RWPE1 (cell line): ENCODE measurements around the gene JDP2.

ENCODE experiments used
- CTCF ChIA-PET: fragments of 350-600 bp; sonication (Branson Sonifier 250); formaldehyde crosslinking; extraction: SDS; loops from one replicate; lab custom pipeline; 2021; lab: Yijun Ruan, JAX
- POLR2A ChIA-PET: fragments of 400-600 bp; formaldehyde crosslinking; extraction: SDS; loops from one replicate; lab custom pipeline; 2020; ENCODE audit warnings: antibody characterized with exemption; ENCODE audit not compliant: low non-redundant PET; lab: Yijun Ruan, JAX
- DNase-seq: peaks from one replicate; pipeline ENCODE4 v3.0.0; 2012; ENCODE audit warnings: low spot score
- H3K27ac ChIP-seq: fragments of 450-650 bp; 2 replicates; pipeline ENCODE4 v1.5.1; 2017
- TF ChIP-seq, protein P1 (sequence below): fragments of 450-650 bp; conservative IDR thresholded peaks from 2 replicates; pipeline ENCODE4 v1.5.1; 2017; ENCODE audit warnings: low read depth, mild to moderate bottlenecking

Gene JDP2

DNA sequence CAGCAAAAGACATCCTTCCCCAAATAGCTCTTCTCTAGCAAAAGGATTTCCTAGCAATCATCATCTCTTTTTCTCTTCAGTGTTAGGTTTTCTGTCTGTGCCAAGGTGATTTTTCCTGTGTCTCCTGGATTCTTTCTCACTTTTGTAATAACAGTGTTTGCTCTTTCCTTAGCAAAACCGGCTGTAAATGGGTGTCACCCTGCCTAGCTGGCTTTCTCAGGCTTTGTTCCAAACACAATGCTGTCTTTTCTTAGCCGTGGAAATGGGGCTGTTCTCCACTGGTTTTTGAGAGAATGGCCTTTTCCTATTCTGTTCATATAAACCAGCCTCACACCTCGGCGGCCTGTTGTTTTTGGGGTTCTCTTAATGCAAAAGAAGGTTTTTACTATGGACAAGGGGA is 21.9 kb downstream of the JDP2 start:
- CTCF ChIA-PET, result interaction anchor here (0.5 to 0.8 kb wide), 2 partner anchors 39 to 40 kb away, joined by 3 read pairs; no protein-coding TSS in a partner anchor
- peak overlapping the region; percentile 94 for H3K27ac ChIP-seq
- no peak for DNase-seq
- POLR2A ChIA-PET, result interaction anchor here (0.6 kb wide), 1 partner anchor 26 kb away, joined by 5 read pairs; no protein-coding TSS in a partner anchor
- TF ChIP-seq, protein P1, sequence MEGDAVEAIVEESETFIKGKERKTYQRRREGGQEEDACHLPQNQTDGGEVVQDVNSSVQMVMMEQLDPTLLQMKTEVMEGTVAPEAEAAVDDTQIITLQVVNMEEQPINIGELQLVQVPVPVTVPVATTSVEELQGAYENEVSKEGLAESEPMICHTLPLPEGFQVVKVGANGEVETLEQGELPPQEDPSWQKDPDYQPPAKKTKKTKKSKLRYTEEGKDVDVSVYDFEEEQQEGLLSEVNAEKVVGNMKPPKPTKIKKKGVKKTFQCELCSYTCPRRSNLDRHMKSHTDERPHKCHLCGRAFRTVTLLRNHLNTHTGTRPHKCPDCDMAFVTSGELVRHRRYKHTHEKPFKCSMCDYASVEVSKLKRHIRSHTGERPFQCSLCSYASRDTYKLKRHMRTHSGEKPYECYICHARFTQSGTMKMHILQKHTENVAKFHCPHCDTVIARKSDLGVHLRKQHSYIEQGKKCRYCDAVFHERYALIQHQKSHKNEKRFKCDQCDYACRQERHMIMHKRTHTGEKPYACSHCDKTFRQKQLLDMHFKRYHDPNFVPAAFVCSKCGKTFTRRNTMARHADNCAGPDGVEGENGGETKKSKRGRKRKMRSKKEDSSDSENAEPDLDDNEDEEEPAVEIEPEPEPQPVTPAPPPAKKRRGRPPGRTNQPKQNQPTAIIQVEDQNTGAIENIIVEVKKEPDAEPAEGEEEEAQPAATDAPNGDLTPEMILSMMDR, result no peak

DNA sequence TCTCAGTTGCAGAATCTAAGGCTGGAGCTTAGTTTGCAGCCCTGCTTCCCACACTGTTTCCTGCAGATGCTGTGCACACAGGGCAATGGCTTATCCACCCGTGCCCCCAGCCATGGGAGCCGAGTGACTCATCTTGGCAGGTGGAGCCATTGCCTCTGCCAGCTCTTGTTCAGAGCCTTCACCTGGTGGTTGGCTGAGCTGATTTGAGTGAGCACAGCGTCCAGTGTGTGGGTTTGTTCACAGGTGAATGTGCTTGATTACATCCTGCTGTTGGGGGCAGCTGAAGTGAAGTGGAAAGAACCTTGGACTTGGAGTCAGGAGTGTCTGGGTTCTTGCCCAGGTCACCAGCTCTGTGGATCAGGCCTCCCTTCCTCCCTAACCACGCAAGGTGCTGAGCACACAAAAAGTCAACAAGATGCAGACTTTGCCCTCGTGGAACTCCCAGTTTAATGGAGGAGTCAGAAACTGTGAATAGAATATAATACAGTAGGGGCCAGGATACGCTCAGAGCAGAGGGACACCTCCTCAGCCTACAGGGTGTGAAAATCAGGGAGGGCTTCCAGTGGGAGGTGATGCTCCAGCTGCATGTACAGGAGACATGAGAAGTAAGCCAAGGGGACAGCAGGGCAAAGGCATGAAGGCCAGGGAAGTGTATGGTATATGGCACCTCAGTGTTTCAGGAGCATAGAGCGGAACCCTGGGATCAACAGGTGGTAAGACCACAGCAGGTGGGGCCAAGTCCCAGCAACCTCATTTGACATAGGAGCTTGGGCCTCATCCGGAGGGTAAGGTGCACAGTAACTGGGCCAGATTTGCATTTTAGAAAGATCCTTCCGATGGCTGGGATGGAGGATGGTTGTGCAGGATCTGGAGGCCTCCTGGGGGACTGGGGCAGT is 22.8 kb downstream of the JDP2 start:
- TF ChIP-seq, protein P1, result no peak
- POLR2A ChIA-PET, result interaction anchor here (0.6 kb wide), 1 partner anchor 27 kb away, joined by 5 read pairs; no protein-coding TSS in a partner anchor
- H3K27ac ChIP-seq, result peak overlapping the region; percentile 94
- DNase-seq, result peak; percentile 84
- CTCF ChIA-PET, result interaction anchor here (0.5 kb wide), 1 partner anchor 41 kb away, joined by 3 read pairs; no protein-coding TSS in a partner anchor

DNA sequence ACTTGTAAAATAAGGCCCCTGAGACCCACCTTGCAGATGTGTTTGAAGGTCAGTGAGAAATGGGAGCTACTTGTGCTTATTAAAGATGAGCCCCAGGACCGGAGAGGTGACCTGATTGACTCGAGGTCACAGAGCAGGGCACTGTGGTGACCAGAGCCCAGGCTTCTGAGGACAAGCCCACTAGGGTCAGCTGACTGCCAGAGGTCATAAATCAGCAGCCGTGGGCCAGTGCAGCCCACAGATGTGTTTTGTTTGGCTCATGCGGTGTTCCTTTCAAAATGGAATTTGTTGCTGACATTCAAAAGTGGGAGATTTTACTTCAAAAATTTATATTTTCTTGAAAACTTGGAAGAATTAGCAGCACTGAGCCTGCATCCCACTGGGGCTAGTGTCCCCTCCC is 24.5 kb downstream of the JDP2 start:
- ChIA-PET CTCF (interaction anchor here (3.6 kb wide), 1 partner anchor 37 kb away, joined by 14 read pairs; no protein-coding TSS in a partner anchor), POLR2A (no interaction called here)
- H3K27ac ChIP-seq, result peak overlapping the region; percentile 94
- DNase-seq, result no peak
- TF ChIP-seq, protein P1, result no peak

DNA sequence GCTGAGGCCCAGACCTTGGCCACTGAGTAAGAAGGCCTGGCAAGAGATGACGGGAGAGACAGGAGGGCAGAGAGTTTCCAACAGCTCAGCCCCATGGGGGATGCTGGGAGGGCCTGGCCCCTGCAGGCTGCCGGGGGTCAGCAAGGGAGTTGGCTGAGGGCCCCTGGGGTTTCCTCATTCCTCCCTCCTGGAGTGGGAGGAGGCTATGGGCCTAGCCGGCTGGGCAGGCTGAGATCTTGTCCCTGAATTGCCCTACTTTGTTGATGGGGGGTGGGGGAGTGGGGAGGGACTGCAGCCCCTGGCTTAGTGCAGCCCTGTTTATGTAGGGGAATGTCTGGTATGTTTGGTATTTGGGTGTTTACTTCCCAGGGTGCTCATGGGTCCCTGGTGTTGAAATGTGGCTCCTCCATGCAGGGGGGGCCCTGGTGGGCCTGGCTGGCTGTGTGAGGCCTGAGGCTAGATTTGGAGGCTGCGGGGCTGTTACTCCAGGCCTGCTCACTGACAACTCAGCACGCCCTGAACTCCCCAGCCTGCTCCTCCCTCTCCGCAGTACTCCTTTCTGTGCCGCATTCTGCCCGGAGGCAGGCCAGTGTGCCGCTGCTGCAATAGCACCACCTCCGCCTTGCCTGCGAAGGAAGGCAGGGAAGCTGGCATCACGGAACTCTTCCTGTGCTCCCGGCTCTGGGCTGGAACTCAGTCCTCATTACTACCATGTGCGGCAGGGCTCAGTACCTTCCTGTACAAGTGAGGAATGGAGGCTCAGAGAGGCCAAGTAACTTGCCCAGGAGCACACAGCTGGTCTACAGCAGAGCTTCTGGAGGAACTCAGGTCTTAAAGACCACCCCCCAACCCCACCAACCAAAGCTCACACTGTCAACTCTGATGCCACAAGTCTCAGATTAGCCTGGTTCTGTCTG is 25.3 kb downstream of the JDP2 start:
- peak overlapping the region; percentile 94 for H3K27ac ChIP-seq
- DNase-seq, result peak; percentile 90
- CTCF ChIA-PET, result interaction anchor here (0.5 to 3.6 kb wide), 7 partner anchors 10 to 323 kb away, joined by 3 to 14 read pairs (median 3); no protein-coding TSS in a partner anchor
- TF ChIP-seq, protein P1, result no peak
- POLR2A ChIA-PET, result interaction anchor here (0.8 kb wide), 1 partner anchor 25 kb away, joined by 4 read pairs; the partner anchor contains the start of gene JDP2

DNA sequence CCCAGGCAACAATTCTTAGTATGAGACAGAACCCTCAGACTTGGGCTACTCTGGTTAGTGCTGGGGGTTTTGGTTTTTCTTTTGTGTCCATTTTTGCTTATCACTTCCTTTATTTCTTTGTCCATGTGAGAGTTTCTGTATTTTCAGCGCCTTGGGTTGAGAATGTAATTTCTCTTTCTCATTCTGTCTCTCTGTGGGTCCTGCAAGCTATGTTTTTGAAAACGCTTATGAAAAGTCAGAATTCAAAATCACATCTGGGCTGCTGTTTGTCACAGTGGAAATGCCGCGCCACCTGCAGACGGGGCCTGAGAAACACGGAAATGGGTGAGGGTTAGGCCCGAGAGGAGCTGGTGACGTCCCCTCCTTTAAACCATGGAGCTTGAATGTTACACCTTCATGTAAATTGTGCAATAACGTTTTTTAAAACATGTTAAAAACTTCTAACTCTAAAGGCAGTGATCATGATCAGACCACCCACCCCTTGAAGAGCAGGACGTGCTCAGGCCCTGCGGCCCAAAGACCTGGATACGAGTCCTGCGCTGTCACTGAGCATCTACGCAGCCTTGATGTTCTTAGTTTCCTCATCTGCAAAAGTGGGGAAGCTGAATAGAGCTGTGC is 26.1 kb downstream of the JDP2 start:
- TF ChIP-seq, protein P1, result no peak
- no peak for DNase-seq
- POLR2A ChIA-PET, result interaction anchor here (0.8 kb wide), 1 partner anchor 26 kb away, joined by 4 read pairs; the partner anchor contains the start of gene JDP2
- CTCF ChIA-PET, result interaction anchor here (0.6 to 3.6 kb wide), 8 partner anchors 11 to 324 kb away, joined by 3 to 14 read pairs (median 3); no protein-coding TSS in a partner anchor
- peak overlapping the region; percentile 94 for H3K27ac ChIP-seq
